IPS-20b (cell line): ENCODE measurements around the gene ZBTB39.
"Not testable (repeated sequence)": the region's sequence is repeated elsewhere in the genome, so short reads cannot be mapped to it uniquely, and the experiment has no call there.

Experiments used
- H3K27ac ChIP-seq: one replicate; pipeline ENCODE4 v1.5.1; 2013; ENCODE audit warnings: low read length
- H3K27me3 ChIP-seq: 2 replicates; pipeline ENCODE4 v1.6.1; 2013; ENCODE audit warnings: mild to moderate bottlenecking, low read length, inconsistent platforms; ENCODE audit not compliant: insufficient read depth
- H3K36me3 ChIP-seq: 2 replicates; pipeline ENCODE4 v1.6.1; 2013; ENCODE audit warnings: low read depth, mild to moderate bottlenecking, inconsistent platforms, low read length, moderate library complexity; ENCODE audit not compliant: insufficient read depth
- H3K4me1 ChIP-seq: 2 replicates; pipeline ENCODE4 v1.6.1; 2013; ENCODE audit warnings: mild to moderate bottlenecking, control low read depth, inconsistent platforms, low read length, moderate library complexity; ENCODE audit not compliant: insufficient read depth
- H3K4me3 ChIP-seq: 2 replicates; pipeline ENCODE4 v1.5.1; 2013; ENCODE audit warnings: mild to moderate bottlenecking, low read length, inconsistent platforms
- H3K9ac ChIP-seq: 2 replicates; pipeline ENCODE4 v1.6.1; 2013; ENCODE audit warnings: low read depth, mild to moderate bottlenecking, inconsistent platforms, low read length, moderate library complexity
- H3K9me3 ChIP-seq: 2 replicates; pipeline ENCODE4 v1.6.1; 2013; ENCODE audit warnings: mild to moderate bottlenecking, low read depth, low read length, inconsistent platforms; ENCODE audit not compliant: insufficient read depth

Gene ZBTB39

DNA sequence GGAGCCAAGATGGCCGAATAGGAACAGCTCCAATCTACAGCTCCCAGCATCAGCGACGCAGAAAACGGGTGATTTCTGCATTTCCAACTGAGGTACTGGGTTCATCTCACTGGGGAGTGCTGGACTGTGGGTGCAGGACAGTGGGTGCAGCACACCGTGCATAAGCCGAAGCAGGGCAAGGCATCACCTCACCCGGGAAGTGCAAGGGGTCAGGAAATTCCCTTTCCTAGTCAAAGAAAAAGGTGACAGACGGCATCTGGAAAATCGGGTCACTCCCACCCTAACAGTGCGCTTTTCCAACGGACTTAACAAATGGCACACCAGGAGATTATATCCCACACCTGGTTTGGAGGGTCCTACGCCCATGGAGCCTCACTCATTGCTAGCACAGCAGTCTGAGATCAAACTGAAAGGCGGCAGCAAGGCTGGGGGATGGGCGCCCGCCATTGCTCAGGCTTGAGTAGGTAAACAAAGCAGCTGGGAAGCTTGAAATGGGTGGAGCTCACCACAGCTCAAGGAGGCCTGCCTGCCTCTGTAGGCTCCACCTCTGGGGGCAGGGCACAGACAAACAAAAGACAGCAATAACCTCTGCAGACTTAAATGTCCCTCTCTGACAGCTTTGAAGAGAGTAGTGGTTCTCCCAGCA lies 40.2 kb downstream of the ZBTB39 start:
- not testable (repeated sequence) for H3K9me3 ChIP-seq, H3K27ac ChIP-seq, H3K27me3 ChIP-seq, H3K4me3 ChIP-seq, H3K36me3 ChIP-seq, H3K4me1 ChIP-seq, H3K9ac ChIP-seq

DNA sequence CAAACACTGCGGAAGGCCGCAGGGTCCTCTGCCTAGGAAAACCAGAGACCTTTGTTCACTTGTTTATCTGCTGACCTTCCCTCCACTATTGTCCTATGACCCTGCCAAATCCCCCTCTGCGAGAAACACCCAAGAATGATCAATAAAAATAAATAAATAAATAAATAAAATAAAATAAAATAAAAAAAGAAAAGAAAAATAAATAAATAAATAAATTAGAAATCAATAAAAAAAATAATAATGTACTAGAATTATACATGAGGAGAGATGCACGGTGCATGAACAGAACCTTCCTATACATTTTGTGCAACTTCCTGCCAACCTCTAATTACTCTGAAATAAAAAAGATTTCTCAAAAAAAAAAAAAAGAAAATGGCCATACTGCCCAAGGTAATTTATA lies 41.2 kb downstream of the ZBTB39 start:
- not testable (repeated sequence) for H3K27ac ChIP-seq, H3K4me3 ChIP-seq, H3K4me1 ChIP-seq, H3K9me3 ChIP-seq, H3K9ac ChIP-seq, H3K36me3 ChIP-seq, H3K27me3 ChIP-seq

DNA sequence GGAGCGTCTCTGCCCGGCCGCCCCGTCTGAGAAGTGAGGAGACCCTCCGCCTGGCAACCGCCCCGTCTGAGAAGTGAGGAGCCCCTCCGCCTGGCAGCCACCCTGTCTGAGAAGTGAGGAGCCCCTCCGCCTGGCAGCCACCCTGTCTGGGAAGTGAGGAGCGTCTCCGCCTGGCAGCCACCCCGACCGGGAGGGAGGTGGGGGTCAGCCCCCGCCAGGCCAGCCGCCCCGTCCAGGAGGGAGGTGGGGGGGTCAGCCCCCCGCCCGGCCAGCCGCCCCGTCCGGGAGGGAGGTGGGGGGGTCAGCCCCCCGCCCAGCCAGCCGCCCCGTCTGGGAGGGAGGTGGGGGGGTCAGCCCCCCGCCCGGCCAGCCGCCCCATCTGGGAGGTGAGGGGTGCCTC lies 42.8 kb downstream of the ZBTB39 start:
- H3K27me3 ChIP-seq, H3K36me3 ChIP-seq, H3K27ac ChIP-seq, H3K4me3 ChIP-seq, H3K4me1 ChIP-seq, H3K9ac ChIP-seq: not testable (repeated sequence)
- peaks cover 20% of the 10 kb centered on the region for H3K9me3 ChIP-seq

DNA sequence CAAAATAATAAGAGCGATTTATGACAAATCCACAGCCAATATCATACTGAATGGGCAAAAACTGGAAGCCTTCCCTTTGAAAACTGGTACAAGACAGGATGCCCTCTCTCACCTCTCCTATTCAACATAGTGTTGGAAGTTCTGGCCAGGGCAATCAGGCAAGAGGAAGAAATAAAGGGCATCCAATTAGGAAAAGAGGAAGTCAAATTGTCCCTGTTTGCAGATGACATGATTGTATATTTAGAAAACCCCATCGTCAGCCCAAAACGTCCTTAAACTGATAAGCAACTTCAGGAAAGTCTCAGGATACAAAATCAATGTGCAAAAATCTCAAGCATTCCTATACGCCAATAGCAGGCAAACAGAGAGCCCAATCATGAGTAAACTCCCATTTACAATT lies 44.1 kb downstream of the ZBTB39 start:
- not testable (repeated sequence) for H3K36me3 ChIP-seq, H3K27me3 ChIP-seq, H3K4me3 ChIP-seq, H3K4me1 ChIP-seq, H3K9ac ChIP-seq, H3K27ac ChIP-seq
- H3K9me3 ChIP-seq: peaks cover 30% of the 10 kb centered on the region

DNA sequence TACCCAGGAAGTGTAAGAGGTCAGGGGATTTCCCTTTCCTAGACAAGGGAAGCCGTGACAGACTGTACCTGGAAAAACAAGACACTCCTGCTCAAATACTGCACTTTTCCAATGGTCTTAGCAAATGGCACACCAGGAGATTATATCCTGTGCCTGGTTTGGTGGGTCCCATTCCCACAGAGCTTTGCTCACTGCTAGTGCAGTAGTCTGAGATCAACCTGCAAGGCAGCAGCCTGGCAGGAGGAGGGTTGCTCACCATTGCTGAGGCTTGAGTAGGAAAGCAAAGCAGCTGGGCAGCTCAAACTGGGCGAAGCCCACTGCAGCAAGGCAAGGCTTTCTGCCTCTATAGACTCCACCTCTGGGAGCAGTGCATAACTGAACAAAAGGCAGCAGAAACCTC lies 47.9 kb downstream of the ZBTB39 start:
- no peak overlapping the region for H3K27ac ChIP-seq
- H3K9ac ChIP-seq: no peak overlapping the region
- no peaks in the 10 kb centered on the region for H3K36me3 ChIP-seq
- H3K4me1 ChIP-seq: no peaks in the 10 kb centered on the region
- no peaks in the 10 kb centered on the region for H3K27me3 ChIP-seq
- H3K4me3 ChIP-seq: no peak overlapping the region
- peaks cover 21% of the 10 kb centered on the region for H3K9me3 ChIP-seq

DNA sequence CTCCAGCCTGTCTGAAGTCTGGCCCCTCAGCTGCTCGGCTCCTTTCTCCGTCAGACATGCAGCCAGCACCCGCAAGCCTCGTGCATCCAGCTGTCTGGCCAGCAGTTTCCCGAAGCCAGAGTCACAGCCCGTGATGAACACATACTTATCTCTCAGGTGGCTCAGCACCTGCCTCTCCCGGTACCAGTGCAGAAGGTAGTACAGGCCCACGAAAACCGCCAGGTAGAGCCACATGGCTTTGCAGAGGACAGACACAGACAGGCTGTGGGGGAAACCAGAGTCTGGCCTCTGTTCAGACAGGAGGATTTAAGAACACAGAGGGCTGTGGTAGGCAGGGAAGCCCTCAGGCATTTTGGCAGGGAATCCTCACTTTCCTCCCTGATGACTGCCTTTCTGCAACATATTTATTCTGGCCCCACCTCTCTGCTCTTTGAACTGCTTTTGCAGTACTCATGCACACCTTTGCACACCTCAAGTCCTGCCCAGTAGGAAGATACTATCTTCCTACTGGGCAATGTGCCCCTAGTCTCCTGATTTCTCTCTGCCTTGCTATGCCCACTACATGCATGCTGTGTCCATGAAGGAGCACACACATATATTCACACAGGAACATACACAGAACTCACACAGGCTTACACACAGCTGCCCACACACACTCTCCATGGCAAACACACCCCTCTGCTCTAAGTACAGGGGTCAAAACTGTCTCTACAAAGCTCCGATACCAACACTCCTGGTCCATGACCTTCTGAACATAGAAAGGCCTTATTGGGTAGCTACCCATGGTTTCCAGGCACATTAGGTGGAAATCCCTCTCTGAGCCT lies 48.9 kb downstream of the ZBTB39 start, which contains the start of gene RDH16:
Gene RDH16, minus strand, starts transcription at position 380 of the 824 bp plus-strand sequence. Its CDS starts 146 bp downstream, at position 234.
- Histone ChIP-seq H3K9ac (no peak within 1 kb of the TSS), H3K27me3 (no peaks in the 10 kb centered on the region), H3K27ac (no peak within 1 kb of the TSS), H3K9me3 (peaks cover 21% of the 10 kb centered on the region), H3K4me1 (no peaks in the 10 kb centered on the region), H3K36me3 (no peaks in the 10 kb centered on the region), H3K4me3 (no peak within 1 kb of the TSS)

DNA sequence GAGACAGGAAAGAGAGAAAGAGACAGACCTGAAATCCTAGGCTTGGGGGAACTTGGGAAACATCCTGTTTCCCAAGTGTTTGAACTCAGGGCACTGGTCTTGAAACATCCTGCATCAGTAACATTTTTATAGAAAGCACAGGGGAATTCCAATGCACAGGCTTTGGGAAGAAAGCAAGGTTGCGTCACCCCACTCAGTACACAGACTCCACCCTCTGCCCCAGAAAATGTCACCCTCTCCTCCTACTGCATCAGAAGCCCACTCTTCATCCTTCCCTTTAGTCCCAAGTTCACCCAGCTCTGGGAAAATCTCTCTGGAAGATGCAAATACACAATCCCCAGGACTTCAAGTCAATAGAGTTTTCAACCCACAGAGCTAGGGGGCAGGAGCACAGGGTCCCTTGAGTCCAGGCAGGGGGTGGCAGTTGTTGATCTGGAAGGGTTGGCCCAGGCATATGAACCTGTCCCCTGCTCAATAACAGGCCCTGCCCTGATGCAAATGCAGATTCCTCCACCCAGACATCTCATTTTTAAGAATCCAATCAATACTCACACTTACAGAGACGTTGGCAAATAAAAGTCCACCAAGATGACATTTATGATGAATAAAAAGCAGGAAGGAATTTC lies 50.6 kb downstream of the ZBTB39 start:
- Histone ChIP-seq H3K9me3 (peaks cover 21% of the 10 kb centered on the region), H3K27me3 (no peaks in the 10 kb centered on the region), H3K9ac (no peak overlapping the region), H3K4me3 (no peak overlapping the region), H3K36me3 (no peaks in the 10 kb centered on the region), H3K4me1 (no peaks in the 10 kb centered on the region), H3K27ac (no peak overlapping the region)

DNA sequence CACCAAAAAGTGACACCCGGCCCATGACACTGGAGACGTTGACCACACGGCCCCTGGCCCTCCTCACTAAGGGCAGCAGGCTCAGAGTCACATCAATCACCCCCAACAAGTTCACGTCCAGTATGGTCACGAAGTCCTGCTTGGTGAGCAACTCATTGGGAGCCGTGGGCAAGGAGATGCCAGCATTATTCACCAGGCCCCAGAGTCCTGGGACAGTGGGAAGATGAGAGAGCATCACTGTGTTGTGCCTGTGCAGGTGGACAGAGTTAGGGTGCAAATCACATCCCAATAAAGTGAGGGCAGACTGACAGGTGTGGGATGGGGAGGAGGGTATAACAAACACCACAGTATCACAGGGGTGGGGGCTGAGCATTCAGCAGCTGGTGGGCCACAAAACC lies 51.4 kb downstream of the ZBTB39 start:
- H3K9ac ChIP-seq: no peak overlapping the region
- H3K27me3 ChIP-seq: no peaks in the 10 kb centered on the region
- H3K36me3 ChIP-seq: no peaks in the 10 kb centered on the region
- H3K9me3 ChIP-seq: peaks cover 21% of the 10 kb centered on the region
- no peaks in the 10 kb centered on the region for H3K4me1 ChIP-seq
- no peak overlapping the region for H3K27ac ChIP-seq
- H3K4me3 ChIP-seq: no peak overlapping the region

DNA sequence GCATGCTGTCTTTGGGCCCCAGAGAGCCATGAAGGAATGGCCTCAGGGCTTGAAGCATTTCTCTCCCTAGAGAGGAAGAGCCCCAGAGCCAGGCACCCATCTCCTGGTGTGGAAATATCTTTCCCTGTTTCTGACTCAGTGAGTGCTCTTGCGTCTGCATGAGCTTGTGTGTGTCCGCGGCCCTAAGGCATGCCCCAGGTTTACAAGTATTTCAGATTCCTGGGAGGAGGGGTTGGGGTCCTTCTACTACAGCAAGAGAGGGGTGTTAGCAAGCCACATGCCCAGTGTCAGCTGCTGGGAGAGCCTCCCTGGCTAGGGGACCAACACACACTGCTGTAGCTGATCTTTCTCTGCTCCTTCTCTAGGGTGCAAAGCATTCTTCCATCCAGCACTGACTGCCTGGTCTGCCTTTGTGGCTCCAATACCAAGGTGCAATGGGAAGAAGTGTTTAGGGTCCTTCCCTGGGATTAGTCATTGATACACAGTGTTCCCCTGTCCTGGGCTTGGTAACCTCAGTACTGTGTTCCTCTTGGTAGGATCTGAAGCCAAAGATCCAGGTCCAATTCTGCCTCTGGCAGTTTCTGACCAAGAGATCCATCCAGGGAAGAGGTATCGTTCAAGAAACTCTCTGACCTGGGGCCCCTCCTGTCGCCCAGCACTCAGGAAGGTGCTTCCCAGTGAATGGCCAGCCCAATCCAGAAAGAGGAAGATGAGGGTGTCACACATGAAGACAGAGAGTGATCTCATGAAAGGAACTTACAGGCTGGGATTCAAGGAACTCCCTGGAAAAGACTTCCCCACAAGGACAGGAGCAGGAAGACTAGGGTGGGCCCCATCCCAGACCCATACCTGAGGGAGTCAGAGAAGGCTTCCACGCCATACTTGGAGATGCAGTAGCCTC lies 52.0 kb downstream of the ZBTB39 start:
- no peaks in the 10 kb centered on the region for H3K36me3 ChIP-seq
- no peak overlapping the region for H3K27ac ChIP-seq

DNA sequence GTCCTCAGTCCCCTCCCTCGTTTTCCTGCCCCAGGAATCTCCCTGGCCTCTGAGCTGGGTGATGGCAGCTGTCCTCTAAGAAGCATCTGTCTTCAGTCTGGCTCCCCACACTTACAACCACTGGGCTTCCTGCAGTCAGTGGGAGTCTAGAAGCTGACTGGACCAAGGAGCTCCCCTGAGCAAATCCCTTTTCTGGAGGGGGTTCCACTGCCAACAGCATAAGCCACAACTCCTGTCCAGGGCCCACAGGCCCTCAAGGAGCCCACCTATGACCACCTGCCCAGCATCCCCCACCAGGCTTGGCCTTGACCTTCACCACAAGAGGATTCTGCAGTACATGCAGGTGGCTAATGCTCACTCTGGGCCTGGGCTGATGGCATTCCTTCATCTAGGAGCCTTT lies 53.0 kb downstream of the ZBTB39 start:
- H3K4me1 ChIP-seq: no peaks in the 10 kb centered on the region
- H3K4me3 ChIP-seq: no peak overlapping the region
- H3K9ac ChIP-seq: no peak overlapping the region
- no peak overlapping the region for H3K27ac ChIP-seq
- no peaks in the 10 kb centered on the region for H3K36me3 ChIP-seq
- H3K27me3 ChIP-seq: no peaks in the 10 kb centered on the region
- peaks cover 8% of the 10 kb centered on the region for H3K9me3 ChIP-seq

More for the DNA sequence above, 52.0 kb downstream of the ZBTB39 start:
- H3K9ac ChIP-seq: no peak overlapping the region
- H3K4me1 ChIP-seq: no peaks in the 10 kb centered on the region
- H3K27me3 ChIP-seq: no peaks in the 10 kb centered on the region
- H3K9me3 ChIP-seq: peaks cover 18% of the 10 kb centered on the region
- H3K4me3 ChIP-seq: no peak overlapping the region

DNA sequence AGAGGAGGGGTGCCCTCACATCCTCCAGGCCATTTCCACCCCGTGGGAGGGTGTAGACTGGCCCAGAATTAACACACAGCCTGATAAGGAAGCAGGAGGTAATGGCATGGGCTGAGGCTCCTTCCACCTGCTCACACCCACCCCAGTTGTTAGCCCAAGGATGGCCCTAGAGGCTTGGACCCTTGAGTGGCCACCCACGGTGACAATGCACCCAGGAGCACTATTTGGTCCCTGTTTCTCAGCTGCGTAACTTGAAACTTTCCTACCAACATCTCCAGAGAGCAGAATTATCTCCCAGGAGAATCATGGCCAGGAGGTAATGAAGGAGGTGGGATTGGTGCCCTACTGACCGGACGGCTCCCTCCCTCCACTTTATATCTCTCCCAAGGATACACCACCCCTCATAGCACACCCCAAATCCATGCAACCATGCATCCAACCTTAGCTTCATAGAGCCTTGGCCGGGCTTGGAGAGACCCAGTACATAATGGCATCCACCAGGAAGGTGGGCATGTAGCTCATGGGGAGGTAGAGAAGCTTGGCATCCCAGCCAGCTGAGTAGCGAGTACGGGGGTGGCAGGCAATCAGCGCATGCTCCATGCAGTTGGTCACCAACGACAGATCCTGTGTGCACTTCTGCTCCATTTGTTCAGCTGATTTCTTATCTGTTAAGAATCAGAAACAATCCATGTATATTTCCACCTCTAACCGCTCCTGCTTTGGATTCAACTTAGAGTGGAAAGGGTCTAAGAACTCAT lies 54.6 kb downstream of the ZBTB39 start:
- no peak overlapping the region for H3K27ac ChIP-seq
- no peak overlapping the region for H3K9ac ChIP-seq
- H3K9me3 ChIP-seq: no peaks in the 10 kb centered on the region
- no peaks in the 10 kb centered on the region for H3K27me3 ChIP-seq
- no peaks in the 10 kb centered on the region for H3K36me3 ChIP-seq
- no peaks in the 10 kb centered on the region for H3K4me1 ChIP-seq
- no peak overlapping the region for H3K4me3 ChIP-seq
